Panc1 (cell line): ENCODE data around the gene TSSK3. TPM values are rescaled to one million over a fixed set of nuclear protein-coding genes. Genes with fewer than 3 reads are reported as not detected.

ENCODE experiments used
- ATAC-seq: fragments of 200-7000 bp; cut with Tn5 transposase; 2 replicates; pipeline ENCODE4 v1.9.1; 2020; ENCODE audit warnings: mild to moderate bottlenecking, moderate library complexity
- BruUV-seq: library from RNA; stranded (reverse); fragments of 400-500 nt; replicated peaks from 2 replicates; lab custom pipeline; 2021; lab: Mats Ljungman, UMichigan
- CTCF ChIA-PET: fragments of 300-600 bp; sonication (Branson Sonifier 250); formaldehyde crosslinking; loops from one replicate; lab custom pipeline; 2022; ENCODE audit warnings: antibody characterized with exemption; lab: Charles Lee
- POLR2A ChIA-PET: fragments of 300-600 bp; sonication (Branson Sonifier 250); formaldehyde crosslinking; loops from one replicate; lab custom pipeline; 2022; ENCODE audit warnings: antibody characterized with exemption; lab: Charles Lee
- DNase-seq: peaks from one replicate; pipeline ENCODE4 v3.0.0-alpha.2; 2010; ENCODE audit warnings: low read depth, low spot score
- H3K27ac ChIP-seq: 2 replicates; pipeline ENCODE4 v1.5.1; 2011; ENCODE audit warnings: mild to moderate bottlenecking, low read length, inconsistent platforms
- H3K27me3 ChIP-seq: fragments of 200-500 bp; sonication (Bioruptor generic); 2 replicates; pipeline ENCODE4 v1.6.0; 2014; ENCODE audit warnings: low read length, inconsistent platforms; ENCODE audit not compliant: control insufficient read depth, insufficient read depth
- H3K36me3 ChIP-seq: fragments of 200-500 bp; sonication (Bioruptor generic); 2 replicates; pipeline ENCODE4 v1.5.1; 2014; ENCODE audit warnings: inconsistent platforms, mild to moderate bottlenecking, low read length, moderate library complexity; ENCODE audit not compliant: control insufficient read depth, insufficient read depth
- H3K4me1 ChIP-seq: 2 replicates; pipeline ENCODE4 v1.5.1; 2011; ENCODE audit warnings: inconsistent platforms, mild to moderate bottlenecking, low read length, moderate library complexity; ENCODE audit not compliant: control insufficient read depth, insufficient read depth
- H3K4me3 ChIP-seq, 2 experiments: 2 replicates each; pipeline ENCODE4 v1.5.1; 2011 to 2012; ENCODE audit warnings: low read depth in 2 of 2, low read length in 2 of 2, mild to moderate bottlenecking in 2 of 2, inconsistent platforms in 1 of 2, moderate library complexity in 1 of 2
- H3K9me3 ChIP-seq: fragments of 200-500 bp; sonication (Bioruptor generic); 2 replicates; pipeline ENCODE4 v1.5.1; 2014; ENCODE audit warnings: low read depth, mild to moderate bottlenecking, inconsistent platforms, low read length, moderate library complexity; ENCODE audit not compliant: control insufficient read depth, insufficient read depth
- POLR2AphosphoS5 ChIP-seq: IDR thresholded peaks from 2 replicates; pipeline ENCODE4 v1.6.1; 2012; ENCODE audit warnings: mild to moderate bottlenecking, low read depth, low read length, moderate library complexity
- SIN3A ChIP-seq: IDR thresholded peaks from 2 replicates; pipeline ENCODE4 v1.6.1; 2012; ENCODE audit warnings: low read depth, mild to moderate bottlenecking, low read length, moderate library complexity, borderline replicate concordance; ENCODE audit not compliant: insufficient read depth
- TCF7L2 ChIP-seq: IDR thresholded peaks from 2 replicates; pipeline ENCODE4 v1.6.1; 2011; ENCODE audit warnings: mild to moderate bottlenecking, low read depth, low read length, inconsistent platforms
- in situ Hi-C: cut with HindIII; loops from 2 replicates; pipeline ENCODE4 v1.10.0; 2016; ENCODE audit warnings: low sequenced_read_pairs, low pct_unique_long_range_greater_than_20kb
- intact Hi-C: fragments of 100-400 bp; cut with micrococcal nuclease; formaldehyde crosslinking; loops from one replicate; pipeline ENCODE4 v1.10.0; 2022; ENCODE audit not compliant: unreplicated experiment
- total RNA-seq: library from RNA; stranded (reverse); gene quantifications from one replicate; pipeline ENCODE4 v1.2.1, GENCODE V29; 2021; ENCODE audit not compliant: unreplicated experiment
- TF ChIP-seq, protein P1 (sequence below): fragments of 450-650 bp; IDR thresholded peaks from 2 replicates; pipeline ENCODE4 v1.5.1; 2017; ENCODE audit warnings: mild to moderate bottlenecking
- TF ChIP-seq, protein P2 (sequence below), 2 experiments: IDR thresholded peaks; 2 replicates each; pipeline ENCODE4 v1.6.1; 2011 to 2012; ENCODE audit warnings: low read depth in 2 of 2, control low read depth in 1 of 2, low read length in 1 of 2, mild to moderate bottlenecking in 1 of 2, moderate library complexity in 1 of 2; ENCODE audit not compliant: insufficient read depth in 1 of 2

TSSK3 gene
- total RNA-seq, 1 experiment from 2014 or later: 3.6 TPM

DNA sequence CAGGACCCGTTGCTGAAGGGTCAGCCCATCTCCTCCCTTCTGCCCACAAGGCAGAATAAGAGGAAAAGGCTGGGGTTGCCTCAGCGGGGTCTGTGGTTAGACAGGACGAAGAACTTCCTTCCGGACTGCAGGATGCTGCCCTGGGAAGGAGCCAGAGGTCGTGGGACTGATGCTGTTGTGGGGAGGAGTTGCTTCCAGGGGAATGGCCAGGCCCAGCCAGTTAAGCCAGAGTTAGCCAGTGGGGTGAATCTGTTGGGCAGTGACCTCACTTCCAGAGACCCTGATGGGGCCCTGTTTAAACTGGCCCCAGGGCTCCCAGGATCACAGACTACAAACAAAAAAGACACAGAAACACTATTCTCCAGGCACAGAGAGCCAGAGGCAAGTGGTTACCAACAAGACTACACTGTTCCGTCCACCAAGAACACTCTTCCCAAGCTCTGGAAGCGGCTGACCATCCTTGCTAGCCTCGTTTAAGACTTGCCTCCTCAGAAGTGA lies 13.1 kb upstream of the TSSK3 start:
- no peaks in the 10 kb centered on the region for H3K36me3 ChIP-seq
- intact Hi-C loops (no loop called here), in situ Hi-C loops (no loop called here)
- TF ChIP-seq TCF7L2 (no peak), SIN3A (no peak), POLR2AphosphoS5 (no peak)
- TF ChIP-seq, protein P1, sequence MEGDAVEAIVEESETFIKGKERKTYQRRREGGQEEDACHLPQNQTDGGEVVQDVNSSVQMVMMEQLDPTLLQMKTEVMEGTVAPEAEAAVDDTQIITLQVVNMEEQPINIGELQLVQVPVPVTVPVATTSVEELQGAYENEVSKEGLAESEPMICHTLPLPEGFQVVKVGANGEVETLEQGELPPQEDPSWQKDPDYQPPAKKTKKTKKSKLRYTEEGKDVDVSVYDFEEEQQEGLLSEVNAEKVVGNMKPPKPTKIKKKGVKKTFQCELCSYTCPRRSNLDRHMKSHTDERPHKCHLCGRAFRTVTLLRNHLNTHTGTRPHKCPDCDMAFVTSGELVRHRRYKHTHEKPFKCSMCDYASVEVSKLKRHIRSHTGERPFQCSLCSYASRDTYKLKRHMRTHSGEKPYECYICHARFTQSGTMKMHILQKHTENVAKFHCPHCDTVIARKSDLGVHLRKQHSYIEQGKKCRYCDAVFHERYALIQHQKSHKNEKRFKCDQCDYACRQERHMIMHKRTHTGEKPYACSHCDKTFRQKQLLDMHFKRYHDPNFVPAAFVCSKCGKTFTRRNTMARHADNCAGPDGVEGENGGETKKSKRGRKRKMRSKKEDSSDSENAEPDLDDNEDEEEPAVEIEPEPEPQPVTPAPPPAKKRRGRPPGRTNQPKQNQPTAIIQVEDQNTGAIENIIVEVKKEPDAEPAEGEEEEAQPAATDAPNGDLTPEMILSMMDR: no peak
- TF ChIP-seq, protein P2, sequence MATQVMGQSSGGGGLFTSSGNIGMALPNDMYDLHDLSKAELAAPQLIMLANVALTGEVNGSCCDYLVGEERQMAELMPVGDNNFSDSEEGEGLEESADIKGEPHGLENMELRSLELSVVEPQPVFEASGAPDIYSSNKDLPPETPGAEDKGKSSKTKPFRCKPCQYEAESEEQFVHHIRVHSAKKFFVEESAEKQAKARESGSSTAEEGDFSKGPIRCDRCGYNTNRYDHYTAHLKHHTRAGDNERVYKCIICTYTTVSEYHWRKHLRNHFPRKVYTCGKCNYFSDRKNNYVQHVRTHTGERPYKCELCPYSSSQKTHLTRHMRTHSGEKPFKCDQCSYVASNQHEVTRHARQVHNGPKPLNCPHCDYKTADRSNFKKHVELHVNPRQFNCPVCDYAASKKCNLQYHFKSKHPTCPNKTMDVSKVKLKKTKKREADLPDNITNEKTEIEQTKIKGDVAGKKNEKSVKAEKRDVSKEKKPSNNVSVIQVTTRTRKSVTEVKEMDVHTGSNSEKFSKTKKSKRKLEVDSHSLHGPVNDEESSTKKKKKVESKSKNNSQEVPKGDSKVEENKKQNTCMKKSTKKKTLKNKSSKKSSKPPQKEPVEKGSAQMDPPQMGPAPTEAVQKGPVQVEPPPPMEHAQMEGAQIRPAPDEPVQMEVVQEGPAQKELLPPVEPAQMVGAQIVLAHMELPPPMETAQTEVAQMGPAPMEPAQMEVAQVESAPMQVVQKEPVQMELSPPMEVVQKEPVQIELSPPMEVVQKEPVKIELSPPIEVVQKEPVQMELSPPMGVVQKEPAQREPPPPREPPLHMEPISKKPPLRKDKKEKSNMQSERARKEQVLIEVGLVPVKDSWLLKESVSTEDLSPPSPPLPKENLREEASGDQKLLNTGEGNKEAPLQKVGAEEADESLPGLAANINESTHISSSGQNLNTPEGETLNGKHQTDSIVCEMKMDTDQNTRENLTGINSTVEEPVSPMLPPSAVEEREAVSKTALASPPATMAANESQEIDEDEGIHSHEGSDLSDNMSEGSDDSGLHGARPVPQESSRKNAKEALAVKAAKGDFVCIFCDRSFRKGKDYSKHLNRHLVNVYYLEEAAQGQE (IDR thresholded peaks at IDR 0.05; ENCODE audit: insufficient read depth in 1 of 2, low read depth in 2 of 2, low read length in 1 of 2): no peak
- ATAC-seq (no peak), DNase-seq (no peak)
- no peak overlapping the region for H3K27ac ChIP-seq
- no peaks in the 10 kb centered on the region for H3K9me3 ChIP-seq
- H3K4me3 ChIP-seq: no peak overlapping the region
- CTCF ChIA-PET: no interaction called here
- no TSS peak for BruUV-seq
- no peaks in the 10 kb centered on the region for H3K27me3 ChIP-seq
- H3K4me1 ChIP-seq: peaks cover 9% of the 10 kb centered on the region; the same call in 1 of the 2 replicates
- POLR2A ChIA-PET: no interaction called here

DNA sequence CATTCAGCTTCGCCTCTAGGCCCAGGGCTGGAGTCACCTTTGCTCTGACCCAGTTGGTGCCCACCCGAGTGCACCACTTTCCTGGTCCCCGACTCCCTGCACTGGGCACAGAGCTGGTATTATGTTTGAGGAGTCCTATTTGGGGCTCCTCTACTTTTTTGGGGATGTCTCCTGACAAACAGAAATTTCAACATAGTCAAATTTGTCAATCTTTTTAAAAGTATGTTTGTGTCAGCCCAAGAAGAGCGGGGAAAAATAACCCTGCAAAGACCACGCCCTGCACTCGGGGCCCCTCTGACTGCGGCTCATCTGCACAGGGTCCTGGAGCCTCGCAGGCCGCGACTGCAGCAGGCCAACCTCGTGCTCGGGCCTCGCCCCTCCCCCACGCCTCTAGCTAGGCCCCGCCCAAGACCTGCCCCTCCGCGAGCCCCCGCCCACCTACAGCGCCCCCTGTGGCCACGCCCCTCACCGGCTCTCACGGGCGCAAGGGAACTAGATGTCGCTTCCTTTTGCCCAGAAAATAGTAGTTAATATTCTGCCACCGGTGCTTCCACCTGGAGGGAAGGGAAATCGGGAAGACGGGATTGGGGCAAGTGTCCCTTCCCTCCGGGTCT lies 11.4 kb upstream of the TSSK3 start:
- Histone ChIP-seq H3K4me3 (peak overlapping the region; percentile 62 to 64), H3K9me3 (no peaks in the 10 kb centered on the region), H3K4me1 (peaks cover 9% of the 10 kb centered on the region; the same call in 1 of the 2 replicates), H3K27me3 (no peaks in the 10 kb centered on the region), H3K27ac (peak overlapping the region; percentile 77), H3K36me3 (no peaks in the 10 kb centered on the region)
- TF ChIP-seq, protein P2 (IDR thresholded peaks at IDR 0.05; ENCODE audit: insufficient read depth in 1 of 2, low read depth in 2 of 2, low read length in 1 of 2): no peak
- in situ Hi-C loops: no loop called here
- CTCF ChIA-PET: interaction anchor here (0.6 kb wide), 1 partner anchor 13 kb away, joined by 7 read pairs; no protein-coding TSS in a partner anchor
- no TSS peak for BruUV-seq
- POLR2A ChIA-PET: no interaction called here
- DNase-seq: no peak
- peak; percentile 75 for ATAC-seq
- intact Hi-C loops: no loop called here
